GM18507 (cell line): ENCODE results near the gene CYBRD1.
A peak's percentile ranks its signal among the peaks of the same experiment; 100 is the strongest.

Experiments used
- DNase-seq: peaks from one replicate; pipeline ENCODE4 v3.0.0; 2011; ENCODE audit warnings: low read depth; ENCODE audit not compliant: insufficient read length; ENCODE audit errors: extremely low spot score
- FAIRE-seq: peaks from 2 replicates; lab custom pipeline; 2011; peaks lifted over from hg19 to GRCh38; lab: Jason Lieb, UNC

CYBRD1 gene

DNA sequence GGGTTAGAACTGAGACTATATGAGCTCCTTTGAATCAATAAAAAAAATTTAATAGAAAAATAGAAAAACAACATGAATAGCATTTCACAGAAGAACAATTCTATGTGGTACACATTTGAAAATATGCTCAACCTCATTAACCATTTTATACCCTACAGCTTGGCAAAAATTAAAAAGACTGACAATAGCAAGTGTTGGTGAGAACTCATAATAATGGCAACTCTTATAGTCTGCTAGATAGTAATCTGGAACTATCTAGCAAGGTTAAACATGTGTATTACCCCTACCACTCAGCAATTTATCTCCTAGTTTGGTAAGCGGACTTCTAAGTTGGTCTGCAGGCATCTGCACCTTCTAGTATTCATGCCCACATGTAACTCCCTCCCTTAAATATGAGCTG is 67.8 kb downstream of the CYBRD1 start:
- DNase-seq (no peak), FAIRE-seq (no peak)

- FAIRE-seq, result no peak
- DNase-seq, result no peak
Measured at GRCh38 chr2:171592036-171592555, 69.8 kb downstream of the CYBRD1 start.

DNA sequence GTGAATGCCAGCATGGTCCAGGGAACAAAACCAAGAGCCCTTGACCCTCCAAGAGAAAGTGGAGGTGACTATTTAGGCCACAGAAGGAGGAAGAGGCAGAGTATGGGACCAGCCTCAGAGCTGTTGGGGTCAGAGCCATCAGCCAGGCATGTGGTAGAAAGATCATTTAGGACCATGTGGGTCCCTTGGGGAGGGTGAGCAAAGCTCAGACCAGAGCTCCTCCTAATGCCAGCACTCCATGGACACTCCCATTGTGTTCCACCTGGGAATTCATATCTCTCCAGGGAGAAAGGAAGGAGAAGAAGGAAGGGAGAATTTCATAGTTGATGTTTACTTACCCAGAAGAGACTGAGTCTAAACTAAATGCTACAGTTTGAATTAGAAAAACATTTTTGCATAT is 73.2 kb downstream of the CYBRD1 start:
- FAIRE-seq (no peak), DNase-seq (no peak)

GRCh38 chr2:171595896-171596295 is 73.6 kb downstream of the CYBRD1 start:
- FAIRE-seq (no peak), DNase-seq (no peak)

- FAIRE-seq (peak; percentile 91), DNase-seq (peak; percentile 52)
Measured at GRCh38 chr2:171598713-171599319, 76.5 kb downstream of the CYBRD1 start.

DNA sequence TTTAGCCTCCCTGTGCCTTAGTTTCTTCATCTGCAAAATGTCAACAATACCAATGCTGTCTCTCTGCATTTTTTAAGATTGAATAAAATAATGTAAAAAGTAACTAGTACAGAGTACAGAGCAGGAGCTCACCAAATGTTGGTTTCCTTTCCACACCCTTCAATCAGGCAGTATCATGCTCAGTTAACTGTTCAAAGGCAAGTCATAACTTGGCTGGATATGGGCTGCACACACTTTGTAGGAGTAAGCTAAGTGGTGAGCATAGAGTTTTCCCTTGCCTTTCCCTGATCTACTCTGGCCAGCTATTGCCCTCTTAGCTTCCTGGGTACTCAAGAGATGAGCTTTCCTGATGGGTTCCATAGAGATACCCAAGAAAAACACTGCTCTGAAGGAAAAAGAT is 77.9 kb downstream of the CYBRD1 start:
- DNase-seq, result no peak
- no peak for FAIRE-seq

GRCh38 chr2:171602352-171602751 is 80.1 kb downstream of the CYBRD1 start:
- FAIRE-seq (no peak), DNase-seq (no peak)
